Measurements from ENCODE around the gene RAB10.

- no peak for TF ChIP-seq CTCF (IDR thresholded peaks at IDR 0.05)
- no peak for TF ChIP-seq POLR2A (IDR thresholded peaks at IDR 0.05)
These were observed 5.9 kb downstream of the RAB10 start for GRCh38 chr2:26039603-26040323.
